GM21367 (cell line): Measurements from ENCODE around the gene CLASP1.
"Not testable (repeated sequence)": the region's sequence is repeated elsewhere in the genome, so short reads cannot be mapped to it uniquely, and the experiment has no call there.

Experiments used
- ATAC-seq: cut with Tn5 transposase; IDR thresholded peaks from one replicate; pipeline ENCODE4 v1.9.1; 2021; ENCODE audit not compliant: unreplicated experiment

The CLASP1 gene

GRCh38 chr2:121663434-121663833 is 14.2 kb upstream of the CLASP1 start:
- no peak for ATAC-seq

GRCh38 chr2:121662656-121663055 is 13.4 kb upstream of the CLASP1 start:
- no peak for ATAC-seq

- no peak for ATAC-seq
Measured at GRCh38 chr2:121659933-121660332, 10.7 kb upstream of the CLASP1 start.

GRCh38 chr2:121658393-121658792 is 9.1 kb upstream of the CLASP1 start:
- ATAC-seq: not testable (repeated sequence)

GRCh38 chr2:121653035-121653434 is 3.8 kb upstream of the CLASP1 start:
- no peak for ATAC-seq

GRCh38 chr2:121650315-121650930 is 1.2 kb upstream of the CLASP1 start:
- no peak for ATAC-seq

- ATAC-seq: peak; percentile 90
Measured at GRCh38 chr2:121649596-121650314, 493 bp upstream of the CLASP1 start.

- peak; percentile 24 for ATAC-seq
Measured at GRCh38 chr2:121648206-121649148, 785 bp downstream of the CLASP1 start.

- ATAC-seq: no peak
Measured at GRCh38 chr2:121647396-121647795, 1.9 kb downstream of the CLASP1 start.

GRCh38 chr2:121644715-121645114 is 4.5 kb downstream of the CLASP1 start:
- no peak for ATAC-seq

- ATAC-seq: no peak
Measured at GRCh38 chr2:121643877-121644276, 5.4 kb downstream of the CLASP1 start.

GRCh38 chr2:121640380-121641316 is 8.6 kb downstream of the CLASP1 start:
- no peak for ATAC-seq

GRCh38 chr2:121639846-121640245 is 9.4 kb downstream of the CLASP1 start:
- not testable (repeated sequence) for ATAC-seq

GRCh38 chr2:121638333-121638732 is 10.9 kb downstream of the CLASP1 start:
- ATAC-seq: no peak

- no peak for ATAC-seq
Measured at GRCh38 chr2:121635371-121635770, 13.9 kb downstream of the CLASP1 start.

GRCh38 chr2:121634354-121635307 is 14.6 kb downstream of the CLASP1 start:
- no peak for ATAC-seq

- no peak for ATAC-seq
Measured at GRCh38 chr2:121633463-121633862, 15.8 kb downstream of the CLASP1 start.

- no peak for ATAC-seq
Measured at GRCh38 chr2:121627525-121628050, 21.7 kb downstream of the CLASP1 start.
